ENCODE results near the gene POLRMT. TPM values are rescaled to one million over a fixed set of nuclear protein-coding genes. Genes with fewer than 3 reads are reported as not detected.

POLRMT gene
- total and polyA plus RNA-seq, 4 donors, result 16.0 to 41.4 (median 35.1) TPM

- WGBS, result 55% methylated on average over 25 of the region's 25 CpGs
- H3K4me1 ChIP-seq (ENCODE audit: control insufficient read depth in 4 of 4, insufficient read depth in 4 of 4, low read length in 3 of 4), result peaks cover 0 to 7% (median 4%) of the 10 kb centered on the region in 4 donors
- H3K9me3 ChIP-seq (ENCODE audit: control insufficient read depth in 4 of 4, low read length in 3 of 4), result no peaks in the 10 kb centered on the region
- no peak for TF ChIP-seq EGR1 (IDR thresholded peaks at IDR 0.05; ENCODE audit: low read depth in 2 of 2)
- TF ChIP-seq ZBTB33 (IDR thresholded peaks at IDR 0.05), result no peak
- no peak for TF ChIP-seq CTCF (IDR thresholded peaks at IDR 0.05; ENCODE audit: low read depth, low read length, missing input control)
- no peak for TF ChIP-seq NR2F2 (IDR thresholded peaks at IDR 0.05)
- no peak for TF ChIP-seq FOXA1 (IDR thresholded peaks at IDR 0.05)
- no peak for TF ChIP-seq SP1 (IDR thresholded peaks at IDR 0.05)
- no peak for TF ChIP-seq GABPA (IDR thresholded peaks at IDR 0.05 in 1 of 2, conservative IDR thresholded peaks at IDR 0.05 in 1 of 2)
- no peak for TF ChIP-seq REST (IDR thresholded peaks at IDR 0.05)
- TF ChIP-seq YY1 (IDR thresholded peaks at IDR 0.05), result no peak
- no peak for TF ChIP-seq ATF3 (IDR thresholded peaks at IDR 0.05)
- no peak for TF ChIP-seq TAF1 (conservative IDR thresholded peaks at IDR 0.05)
- TF ChIP-seq FOXA2 (IDR thresholded peaks at IDR 0.05), result no peak
- no peak for TF ChIP-seq HNF4G (IDR thresholded peaks at IDR 0.05)
- no peak for TF ChIP-seq RXRA (IDR thresholded peaks at IDR 0.05)
- no peak for TF ChIP-seq JUND (IDR thresholded peaks at IDR 0.05)
- no peak for TF ChIP-seq HNF4A (conservative IDR thresholded peaks at IDR 0.05)
- no peak for TF ChIP-seq MAX (IDR thresholded peaks at IDR 0.05)
- no peak for TF ChIP-seq RAD21 (IDR thresholded peaks at IDR 0.05)
- H3K36me3 ChIP-seq (ENCODE audit: control insufficient read depth in 4 of 4, insufficient read depth in 3 of 4, low read depth in 1 of 4, low read length in 3 of 4), result peaks cover 0 to 4% (median 1%) of the 10 kb centered on the region in 4 donors
- no peak overlapping the region for H3K9ac ChIP-seq (ENCODE audit: low read depth in 1 of 2, low read length in 2 of 2)
- no peak overlapping the region for H3K27ac ChIP-seq (ENCODE audit: low read depth in 1 of 2, low read length in 2 of 2)
- DNase-seq (ENCODE audit: low spot score), result no peak
- H3K4me3 ChIP-seq (ENCODE audit: low read depth in 1 of 3, low read length in 3 of 3), result peak overlapping the region in 1 of 3 donors; percentile 41
- no peaks in the 10 kb centered on the region for H3K27me3 ChIP-seq (ENCODE audit: control insufficient read depth in 4 of 4, insufficient read depth in 4 of 4, low read length in 3 of 4)
Measured at GRCh38 chr19:640161-640558, 6.8 kb upstream of the POLRMT start.

All from liver (tissue), 9 donors.